Erythroblast (primary cell): ENCODE measurements around the gene AEBP1.

ENCODE experiments used
- GATA1 ChIP-seq: IDR thresholded peaks from 2 replicates; pipeline ENCODE4 v1.6.1; 2011; ENCODE audit warnings: low read depth, mild to moderate bottlenecking, control low read depth, low read length, moderate library complexity
- POLR2A ChIP-seq: IDR thresholded peaks from 2 replicates; pipeline ENCODE4 v1.6.1; 2011; ENCODE audit warnings: mild to moderate bottlenecking, low read length

GRCh38 chr7:44121761-44122420 lies 17.7 kb downstream of the AEBP1 start:
- TF ChIP-seq POLR2A (no peak), GATA1 (no peak)
